Measurements from ENCODE around the gene YTHDF2. TPM values are rescaled to one million over a fixed set of nuclear protein-coding genes. Genes with fewer than 3 reads are reported as not detected.
"Not testable (repeated sequence)": the region's sequence is repeated elsewhere in the genome, so short reads cannot be mapped to it uniquely, and the experiment has no call there.

YTHDF2 gene
- total RNA-seq, 1 experiment from 2014 or later = 200 TPM

- not testable (repeated sequence) for H2AK5ac ChIP-seq (ENCODE audit: insufficient read length, low read length); H3K56ac ChIP-seq (ENCODE audit: insufficient read length, low read depth, low read length); H2BK120ac ChIP-seq (ENCODE audit: low read depth, low read length, poor library complexity, severe bottlenecking); H3K9me3 ChIP-seq (ENCODE audit: control insufficient read depth, low read depth, low read length); H3K23me2 ChIP-seq (ENCODE audit: insufficient read length, low read depth, low read length, poor library complexity, severe bottlenecking); H3K9ac ChIP-seq (ENCODE audit: extremely low read depth, insufficient read length, low read length); H4K91ac ChIP-seq (ENCODE audit: insufficient read length, low read depth, low read length); H3K36me3 Mint-ChIP-seq (ENCODE audit: insufficient read depth in 1 of 3, low read depth in 3 of 3); H3K23ac ChIP-seq (ENCODE audit: insufficient read length, low read depth, low read length); H3K79me2 ChIP-seq (ENCODE audit: insufficient read depth, low read length); H4K20me1 ChIP-seq (ENCODE audit: control insufficient read depth, insufficient read depth, insufficient read length); H3K4me1 ChIP-seq (ENCODE audit: insufficient read depth, low read length); H2BK5ac ChIP-seq (ENCODE audit: insufficient read length, low read length); H3K18ac ChIP-seq (ENCODE audit: insufficient read length, low read depth, low read length); H3K4me2 ChIP-seq (ENCODE audit: insufficient read depth, insufficient read length, low read length); DNase-seq; H4K5ac ChIP-seq (ENCODE audit: insufficient read length, low read depth, low read length); H3K4me3 Mint-ChIP-seq; H3K4ac ChIP-seq (ENCODE audit: low read depth, low read length); H2BK12ac ChIP-seq (ENCODE audit: insufficient read length, low read depth, low read length); H3K27me3 Mint-ChIP-seq (ENCODE audit: low read depth); H3K27ac ChIP-seq (ENCODE audit: insufficient read length, low read depth, low read length); H2BK15ac ChIP-seq (ENCODE audit: low read depth, low read length); H2BK20ac ChIP-seq (ENCODE audit: low read depth, low read length, poor library complexity, severe bottlenecking); H3K27me3 ChIP-seq (ENCODE audit: insufficient read depth, low read length); H3K27ac Mint-ChIP-seq; H3K14ac ChIP-seq (ENCODE audit: insufficient read depth, low read length); H3K79me1 ChIP-seq (ENCODE audit: insufficient read depth, low read depth, low read length, poor library complexity, severe bottlenecking); H4K8ac ChIP-seq (replicated peaks; ENCODE audit: insufficient read length, low read depth, low read length); H3T11ph ChIP-seq (ENCODE audit: low read length); H3K9me3 Mint-ChIP-seq; H2AFZ ChIP-seq (ENCODE audit: low read length)
- WGBS (ENCODE audit: extremely low coverage, insufficient read length, low lambda C conversion rate) = no CpG with 5 or more reads among the region's 5 CpGs
- H3K4me1 Mint-ChIP-seq = peaks cover 10 to 16% of the 10 kb centered on the region in 2 experiments
These were observed 11.4 kb upstream of the YTHDF2 start for GRCh38 chr1:28725365-28725764.

Data from H9 (cell line).